HG03064 (cell line): ENCODE results near the gene TRAPPC4.
"Not testable (repeated sequence)": the region's sequence is repeated elsewhere in the genome, so short reads cannot be mapped to it uniquely, and the experiment has no call there.

Experiments
- ATAC-seq: cut with Tn5 transposase; IDR thresholded peaks from one replicate; pipeline ENCODE4 v1.9.1; 2021; ENCODE audit warnings: low read depth; ENCODE audit not compliant: unreplicated experiment

The TRAPPC4 gene

DNA sequence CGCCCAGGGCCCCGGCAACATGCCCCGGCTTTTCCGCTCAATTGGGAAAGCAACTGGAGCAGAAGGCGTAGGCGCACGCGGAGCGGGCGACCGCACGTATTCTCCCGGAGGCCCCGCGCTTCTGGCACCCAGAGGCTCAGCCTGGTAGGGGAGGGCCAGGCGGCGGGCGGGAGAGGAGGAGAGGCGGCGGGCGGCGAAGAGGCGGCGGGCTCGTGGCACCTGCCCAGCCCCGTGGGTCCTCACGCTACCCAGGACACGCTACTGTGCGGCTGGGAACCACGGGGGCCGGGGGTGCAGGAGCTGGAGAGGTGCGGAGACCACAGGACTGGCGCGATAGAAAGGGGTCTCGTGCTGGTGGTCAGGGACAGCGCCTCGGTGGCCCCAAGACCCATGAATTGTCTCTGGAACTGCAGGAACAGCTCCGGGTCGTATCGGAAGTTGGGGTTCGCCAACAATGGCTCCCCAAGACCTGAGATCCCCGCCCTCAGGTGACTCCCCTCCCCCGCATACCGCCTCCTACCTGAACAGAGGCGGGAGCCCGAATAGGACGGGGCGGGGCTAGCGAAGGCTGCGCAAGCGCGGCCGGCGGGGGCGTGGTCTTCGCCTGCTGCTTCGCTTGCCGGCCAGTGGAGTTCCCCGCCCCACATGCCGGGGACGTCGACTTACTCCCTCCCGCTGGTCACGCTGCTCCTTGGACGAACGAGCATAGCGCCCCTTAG lies 11.9 kb downstream of the TRAPPC4 start, which contains the start of gene SLC37A4:
SLC37A4 (minus strand) TSS at position 549 of the 719 bp plus-strand sequence.
- ATAC-seq = peak; percentile 79

DNA sequence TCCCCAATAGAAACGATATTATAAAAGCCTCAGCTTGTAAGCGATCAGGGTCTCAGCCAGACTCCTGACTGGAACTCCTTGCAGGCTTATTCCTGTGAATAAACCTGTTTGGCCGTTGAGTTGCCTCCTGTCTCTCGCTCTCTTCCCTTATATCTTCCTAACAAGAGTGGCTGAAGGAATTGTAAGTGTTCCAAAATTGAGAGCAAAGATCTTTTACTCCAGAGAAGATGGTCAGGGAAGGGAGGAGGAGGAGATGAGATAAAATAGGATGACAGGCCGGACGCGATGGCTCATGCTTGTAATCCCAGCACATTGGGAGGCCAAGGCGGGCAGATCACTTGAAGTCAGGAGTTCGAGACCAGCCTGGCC lies 13.3 kb downstream of the TRAPPC4 start:
- no peak for ATAC-seq

DNA sequence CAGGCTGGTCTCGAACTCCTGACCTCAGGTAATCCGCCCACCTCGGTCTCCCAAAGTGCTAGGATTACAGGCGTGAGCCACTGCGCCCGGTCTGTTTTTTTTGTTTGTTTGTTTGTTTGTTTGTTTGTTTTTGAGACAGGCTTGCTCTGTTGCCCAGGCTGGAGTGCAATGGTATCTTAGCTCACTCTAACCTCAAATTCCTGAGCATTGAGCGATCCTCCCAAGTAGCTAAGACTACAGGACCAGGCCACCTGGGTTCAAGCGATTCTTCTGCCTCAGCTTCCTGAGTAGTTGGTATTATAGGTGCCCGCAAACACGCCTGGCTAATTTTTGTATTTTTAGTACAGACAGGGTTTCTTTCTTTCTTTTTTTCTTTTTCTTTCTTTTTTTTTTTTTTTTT lies 14.9 kb downstream of the TRAPPC4 start:
- ATAC-seq = not testable (repeated sequence)

DNA sequence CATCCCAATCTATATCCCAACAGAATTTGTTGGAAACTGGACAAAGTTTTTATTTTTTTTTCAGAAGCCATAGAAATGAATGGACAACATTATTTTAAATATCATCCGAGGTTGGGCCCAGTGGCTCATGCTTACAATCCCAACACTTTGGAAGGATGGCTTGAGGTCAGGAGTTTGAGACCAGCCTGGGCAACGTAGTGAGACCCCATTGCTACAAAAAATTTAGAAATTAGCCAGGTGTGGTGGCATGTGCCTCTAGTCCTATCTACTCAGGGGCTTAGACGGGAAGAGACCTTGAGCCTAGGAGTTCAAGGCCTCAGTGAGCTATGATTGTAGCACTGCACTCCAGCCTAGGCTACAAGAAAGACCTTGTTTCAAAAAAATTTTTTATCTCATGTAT lies 16.2 kb downstream of the TRAPPC4 start:
- no peak for ATAC-seq

DNA sequence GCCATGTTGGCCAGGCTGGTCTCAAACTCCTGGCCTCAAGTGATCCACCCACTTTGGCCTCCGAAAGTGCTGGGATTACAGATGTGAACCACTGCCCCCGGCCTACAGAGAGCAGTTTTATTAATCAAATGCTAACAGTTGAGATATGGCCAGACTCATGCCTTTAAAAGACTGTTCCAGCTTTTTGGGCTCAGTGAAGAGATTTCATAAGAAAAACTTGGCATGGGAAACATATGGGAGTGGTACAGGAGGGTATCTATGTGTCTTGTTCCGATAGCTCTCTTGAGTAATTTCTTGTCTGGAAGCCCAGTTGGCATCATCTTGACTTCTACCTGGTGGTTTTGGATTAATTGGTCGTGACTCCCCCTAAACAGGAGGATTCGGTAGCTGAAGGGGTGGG lies 20.3 kb downstream of the TRAPPC4 start:
- ATAC-seq = no peak

DNA sequence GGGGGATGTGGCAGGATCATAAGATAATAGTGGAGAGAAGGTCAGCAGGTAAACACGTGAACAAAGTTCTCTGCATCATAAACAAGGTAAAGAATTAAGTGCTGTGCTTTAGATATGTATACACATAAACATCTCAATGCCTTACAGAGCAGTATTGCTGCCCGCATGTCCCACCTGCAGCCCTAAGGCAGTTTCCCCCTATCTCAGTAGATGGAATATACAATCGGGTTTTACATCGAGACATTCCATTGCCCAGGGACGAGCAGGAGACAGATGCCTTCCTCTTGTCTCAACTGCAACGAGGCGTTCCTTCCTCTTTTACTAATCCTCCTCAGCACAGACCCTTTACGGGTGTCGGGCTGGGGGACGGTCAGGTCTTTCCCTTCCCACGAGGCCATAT lies 20.9 kb downstream of the TRAPPC4 start:
- not testable (repeated sequence) for ATAC-seq

DNA sequence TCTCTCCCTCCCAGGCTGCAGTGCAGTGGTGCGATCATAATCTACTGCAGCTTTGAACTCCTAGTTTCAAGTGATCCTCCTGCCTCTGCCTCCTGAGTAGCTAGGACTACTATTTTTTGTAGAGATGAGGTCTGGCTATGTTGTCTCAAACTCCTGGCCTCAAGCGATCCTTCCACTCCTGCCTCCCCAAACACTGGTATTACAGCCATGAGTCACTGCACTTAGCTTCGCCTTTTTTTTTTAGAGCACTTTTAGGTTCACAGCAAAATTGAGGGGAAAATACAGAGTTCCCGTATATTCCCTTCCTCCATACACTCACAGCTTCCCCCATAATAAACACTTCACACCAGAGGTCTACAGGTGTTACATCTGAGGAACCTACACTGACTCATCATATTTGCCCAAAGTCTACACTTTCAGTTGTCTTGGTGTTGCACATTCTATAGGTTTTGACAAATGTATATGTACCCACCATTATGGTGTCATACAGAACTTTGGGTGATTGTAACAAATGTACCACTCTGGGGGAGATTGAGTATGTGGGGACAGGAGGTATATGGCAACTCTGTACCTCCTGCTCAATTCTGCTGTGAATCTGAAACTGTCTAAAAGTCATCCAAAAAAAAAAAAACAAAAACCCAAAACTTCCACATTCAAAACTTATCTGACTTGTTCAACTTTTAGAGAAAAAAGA lies 23.4 kb downstream of the TRAPPC4 start:
- no peak for ATAC-seq

DNA sequence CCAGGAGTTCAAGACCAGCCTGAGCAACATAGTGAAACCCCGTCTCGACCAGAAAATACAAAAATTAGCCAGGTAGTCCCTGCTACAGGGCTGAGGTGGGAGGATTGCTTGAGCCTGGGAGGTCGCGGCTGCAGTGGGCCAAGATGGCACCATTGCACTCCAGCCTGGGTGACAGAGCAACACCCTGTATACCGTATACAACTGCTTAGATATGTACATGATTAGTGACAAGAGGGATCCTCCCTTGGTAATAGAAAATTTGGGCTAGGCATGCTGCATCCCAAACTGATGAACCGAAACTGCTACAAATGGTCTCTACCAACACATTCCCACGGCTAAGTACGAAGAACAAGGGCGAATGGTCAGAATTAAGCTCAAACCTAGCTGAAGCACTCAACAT lies 24.4 kb downstream of the TRAPPC4 start:
- ATAC-seq = no peak

DNA sequence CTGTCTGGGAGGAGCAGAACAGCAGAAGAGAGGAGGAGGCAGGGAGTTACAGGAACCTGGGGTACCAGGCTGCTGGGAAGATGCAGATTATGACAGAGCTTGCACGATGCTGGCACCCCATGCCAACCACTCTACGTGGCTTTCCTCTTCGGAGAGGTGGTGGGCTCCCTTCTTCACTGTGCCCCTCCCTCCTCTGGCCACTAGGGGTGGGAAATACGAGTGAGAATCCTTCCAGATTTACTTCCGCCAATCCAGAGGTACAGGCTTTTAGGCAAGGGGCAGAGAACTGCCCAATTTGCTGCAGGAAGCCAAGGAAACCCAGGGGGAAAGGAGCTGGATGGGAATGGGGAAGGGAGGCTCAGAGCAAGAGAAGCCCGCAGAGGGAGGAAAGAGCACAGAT lies 26.1 kb downstream of the TRAPPC4 start:
- ATAC-seq = no peak

DNA sequence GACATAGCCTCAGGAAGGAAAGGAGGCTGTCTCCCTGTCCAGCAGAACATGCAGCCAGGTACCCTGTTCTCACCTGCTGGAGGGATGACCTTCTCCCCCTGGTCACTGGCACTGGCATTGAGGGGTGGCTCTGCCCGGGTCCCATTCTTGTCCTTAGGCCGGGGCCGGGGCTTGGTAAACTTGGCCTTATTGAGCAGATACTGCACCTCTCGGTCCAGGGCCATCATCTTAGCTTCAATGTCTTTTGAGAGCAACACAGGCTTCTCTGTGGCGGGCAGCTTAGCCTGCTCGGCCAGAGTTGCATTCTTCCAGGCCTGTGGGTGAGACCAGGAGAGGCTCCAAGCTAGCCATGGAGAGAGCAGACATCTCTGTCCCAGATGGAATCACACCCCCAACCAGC lies 27.9 kb downstream of the TRAPPC4 start:
- no peak for ATAC-seq

DNA sequence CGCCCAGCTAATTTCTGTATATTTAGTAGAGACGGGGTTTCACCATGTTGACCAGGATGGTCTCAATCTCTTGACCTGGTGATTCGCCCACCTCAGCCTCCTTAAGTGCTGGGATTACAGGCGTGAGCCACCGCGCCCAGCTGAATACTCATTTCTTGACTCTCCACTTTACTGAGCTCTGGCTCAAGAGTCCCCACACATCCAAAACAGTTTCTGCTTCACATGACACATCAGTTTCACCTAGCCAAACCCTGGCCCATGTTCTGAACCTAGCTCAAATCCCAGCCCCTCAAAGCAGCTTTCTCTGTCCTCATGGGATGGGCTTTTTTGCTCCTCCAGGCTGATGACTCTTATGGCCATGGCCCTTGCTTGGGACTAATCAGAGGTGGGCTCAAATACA lies 28.6 kb downstream of the TRAPPC4 start:
- no peak for ATAC-seq

DNA sequence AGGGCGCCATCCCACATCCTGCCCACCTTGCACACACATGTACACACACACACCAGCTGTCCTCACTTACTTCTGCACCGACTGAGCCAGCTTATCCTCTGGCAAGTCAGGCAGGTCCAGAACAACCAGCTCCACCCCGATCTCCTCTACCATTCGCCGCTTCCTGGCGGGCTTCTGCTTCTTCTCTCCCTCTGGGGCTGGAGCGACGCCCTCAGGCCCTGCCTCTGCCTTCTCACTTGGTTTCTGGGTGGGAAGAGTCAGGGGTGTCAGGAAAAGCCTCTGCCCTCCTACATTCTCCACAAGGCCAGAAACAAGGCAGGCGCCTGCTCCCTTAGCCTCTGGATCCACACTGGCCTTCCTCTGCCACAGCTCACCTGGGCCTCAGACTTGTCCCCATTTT lies 30.1 kb downstream of the TRAPPC4 start:
- no peak for ATAC-seq

DNA sequence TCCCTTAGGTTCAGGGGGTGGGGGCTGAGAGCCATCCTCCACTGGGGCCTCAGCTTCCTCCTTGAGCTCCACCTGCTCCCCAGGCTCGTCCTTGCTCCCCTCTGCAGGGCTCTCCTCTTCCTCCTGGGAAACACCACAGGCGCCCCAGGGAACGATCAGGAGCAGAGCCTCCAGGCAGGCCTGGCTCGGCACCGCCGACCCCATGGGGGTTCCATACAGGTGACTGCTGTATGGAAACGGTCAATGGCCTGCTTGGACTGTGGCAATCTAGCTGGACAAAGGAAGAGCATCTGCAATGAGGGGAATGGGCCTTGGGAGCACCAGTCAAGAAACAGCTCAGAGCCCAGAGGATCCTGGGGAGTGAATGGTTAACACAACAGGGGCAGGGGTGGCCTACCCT lies 30.5 kb downstream of the TRAPPC4 start:
- no peak for ATAC-seq

DNA sequence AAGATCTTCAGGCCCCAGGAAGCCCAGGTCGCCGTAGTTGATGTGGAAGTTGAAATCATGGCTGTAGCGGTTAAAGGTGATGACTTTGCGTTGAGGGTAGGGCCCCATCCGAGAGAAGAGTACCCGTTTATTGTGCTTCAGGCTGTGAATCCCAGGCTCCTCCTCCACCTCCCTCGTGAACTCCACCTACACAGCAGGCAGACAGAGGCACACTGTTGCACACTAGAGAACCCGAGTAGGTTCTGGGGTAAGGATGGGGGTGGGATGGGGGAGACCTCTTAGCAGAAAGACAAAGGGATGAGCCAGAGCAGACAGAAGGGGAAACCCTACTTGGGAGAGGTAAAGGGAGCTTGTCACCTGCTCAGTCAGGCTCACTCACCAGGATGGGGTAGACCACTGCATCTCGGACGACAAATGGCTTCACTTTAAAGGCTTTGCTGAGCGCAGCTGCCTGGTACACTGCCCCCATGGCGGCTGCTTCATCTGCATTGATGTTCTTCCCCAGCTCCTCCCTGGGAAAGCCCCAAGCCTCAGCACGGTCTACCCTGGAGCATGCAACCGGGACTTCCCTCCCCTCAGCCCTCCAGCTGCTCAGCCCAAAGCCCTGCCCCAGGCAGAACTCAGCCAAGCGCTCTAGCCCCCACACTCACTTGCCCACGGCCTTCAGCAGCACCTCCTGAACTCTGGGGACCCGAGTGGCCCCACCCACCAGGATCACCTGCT lies 33.0 kb downstream of the TRAPPC4 start:
- no peak for ATAC-seq

DNA sequence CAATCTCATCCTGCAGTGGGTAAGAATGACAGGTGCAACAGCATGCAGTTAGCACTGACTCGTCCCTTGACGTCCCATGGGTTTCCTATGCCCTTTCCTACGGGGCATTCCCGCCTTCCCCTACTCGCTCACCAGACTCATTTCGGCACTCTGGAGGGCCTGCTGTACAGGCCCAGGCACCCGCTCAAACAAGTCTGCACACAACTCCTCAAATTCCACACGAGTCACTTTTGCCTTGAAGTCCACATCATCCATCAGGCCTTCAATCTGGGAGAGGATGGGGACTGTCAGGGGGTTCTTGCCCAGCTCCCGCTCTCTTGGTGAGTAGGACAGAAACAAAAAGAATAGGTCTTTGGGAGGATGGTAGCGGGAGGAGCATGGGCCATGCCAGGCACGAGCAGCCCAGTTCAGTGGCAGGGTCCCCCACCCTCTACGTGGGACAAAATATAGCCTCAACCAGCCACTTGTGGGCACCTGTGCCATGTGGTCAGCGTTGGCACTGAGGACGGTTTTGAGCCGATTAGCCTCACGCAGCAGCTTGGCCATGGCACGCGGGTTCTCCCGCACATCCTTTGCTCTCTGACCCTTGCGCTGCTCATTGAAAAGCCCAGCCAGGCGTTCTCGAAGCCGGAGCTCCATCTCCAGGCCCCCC lies 33.7 kb downstream of the TRAPPC4 start:
- ATAC-seq = no peak

DNA sequence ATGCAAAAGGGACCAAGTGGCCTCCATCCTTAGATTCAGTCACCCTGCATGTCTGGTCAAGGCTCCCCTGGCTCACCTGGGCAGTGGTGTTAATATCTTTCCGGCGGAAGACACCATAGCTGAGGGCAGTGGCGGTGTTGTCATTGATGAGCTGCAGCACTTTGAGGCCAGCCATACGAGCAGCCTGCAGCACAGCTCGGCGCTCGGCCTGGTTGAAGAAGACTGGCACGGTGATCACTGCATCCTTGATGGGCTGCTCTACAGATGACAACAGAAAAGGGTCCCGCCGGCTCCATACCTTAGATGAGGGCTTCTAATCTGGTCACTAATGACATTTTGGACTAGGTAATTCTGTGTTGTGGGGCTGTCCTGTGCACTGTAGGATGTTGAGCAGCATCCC lies 35.9 kb downstream of the TRAPPC4 start:
- ATAC-seq = no peak

DNA sequence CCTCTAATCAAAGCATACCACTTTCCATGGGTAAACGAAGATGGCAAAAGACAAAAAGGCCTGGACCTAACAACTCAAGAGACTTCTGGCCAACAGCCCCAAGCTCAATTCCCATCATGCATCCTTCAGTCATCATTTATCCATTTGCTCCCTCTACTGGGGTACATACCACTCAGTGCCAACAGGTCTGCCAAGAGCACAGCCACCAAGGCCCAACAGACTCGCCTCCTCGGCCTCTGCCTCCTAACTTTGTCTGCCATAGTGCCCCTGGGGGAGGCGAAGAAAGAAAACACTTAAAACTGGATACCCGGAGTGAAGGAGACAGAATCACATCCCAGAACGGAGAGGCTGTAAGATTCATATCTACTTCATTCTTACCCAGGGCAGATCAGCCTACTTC lies 37.3 kb downstream of the TRAPPC4 start:
- no peak for ATAC-seq

DNA sequence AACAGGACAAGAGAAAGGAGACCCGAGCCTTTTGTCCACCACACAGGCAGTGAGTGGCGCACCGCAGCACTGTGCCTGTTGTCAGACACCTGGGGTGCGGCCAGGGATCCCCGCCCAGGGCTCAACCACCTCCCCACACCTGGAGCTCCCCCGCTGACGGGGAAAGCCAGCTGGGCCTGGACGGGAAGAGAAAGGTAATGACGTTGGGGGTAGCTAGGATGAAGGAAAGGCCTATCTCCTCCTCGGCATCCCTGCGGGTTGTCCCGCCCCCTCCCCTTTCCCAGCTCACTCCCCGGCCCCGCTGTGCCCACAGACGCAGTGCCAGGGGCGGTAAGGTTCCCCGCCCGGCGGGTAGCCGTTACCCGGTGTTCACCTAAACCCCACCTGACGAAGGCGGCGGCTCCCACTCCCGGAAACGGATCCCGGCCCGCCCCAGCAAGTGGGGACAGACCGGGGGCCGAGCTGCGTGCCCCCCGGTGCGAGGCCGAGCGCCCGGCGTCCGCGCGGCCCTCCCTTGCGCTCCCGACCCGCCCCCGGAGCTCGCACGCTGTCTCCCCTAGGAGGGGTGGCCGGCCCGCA lies 37.9 kb downstream of the TRAPPC4 start:
- peak; percentile 11 for ATAC-seq

DNA sequence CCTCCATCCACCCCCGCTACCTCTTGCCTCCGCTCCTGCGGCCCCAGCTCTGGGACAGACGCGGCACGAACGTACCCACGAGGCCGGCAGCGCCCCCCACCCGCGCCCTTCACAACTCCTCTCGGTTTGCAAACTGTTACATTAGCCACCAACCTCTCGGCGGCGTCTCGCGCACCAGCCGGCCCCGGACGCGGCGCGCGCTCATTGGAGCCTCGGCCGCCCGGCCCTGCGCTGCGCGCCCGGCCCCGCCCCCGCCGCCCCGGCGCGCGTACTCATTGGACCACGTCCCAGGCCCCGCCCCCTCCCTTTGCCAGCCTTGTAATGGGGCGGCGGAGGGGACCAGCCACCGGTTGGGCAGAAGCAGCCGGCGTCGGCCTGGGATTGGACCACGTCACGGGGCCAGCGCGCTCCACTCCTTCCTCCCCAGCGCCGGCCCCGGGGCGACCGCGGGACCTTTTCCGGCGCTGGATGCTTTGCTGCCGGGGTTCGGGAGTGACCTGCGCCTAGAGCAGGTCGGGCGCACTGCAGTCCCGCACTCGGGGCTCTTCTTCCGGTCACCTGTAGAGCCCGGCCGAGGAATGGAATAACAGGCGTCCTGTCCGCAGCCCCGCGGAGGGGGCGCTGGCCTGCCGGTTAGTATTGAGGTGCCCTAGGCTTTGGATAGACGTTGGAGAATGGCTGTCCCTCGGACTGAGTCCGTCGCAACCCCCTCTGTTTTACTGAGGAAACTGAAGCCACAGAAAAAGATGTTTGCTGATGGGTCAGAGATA lies 38.6 kb downstream of the TRAPPC4 start, which contains the start of gene HYOU1:
HYOU1 (minus strand) TSS at position 206 of the 770 bp plus-strand sequence. CDS start 1,045 bp downstream, outside the sequence.
- peak; percentile 90 for ATAC-seq

DNA sequence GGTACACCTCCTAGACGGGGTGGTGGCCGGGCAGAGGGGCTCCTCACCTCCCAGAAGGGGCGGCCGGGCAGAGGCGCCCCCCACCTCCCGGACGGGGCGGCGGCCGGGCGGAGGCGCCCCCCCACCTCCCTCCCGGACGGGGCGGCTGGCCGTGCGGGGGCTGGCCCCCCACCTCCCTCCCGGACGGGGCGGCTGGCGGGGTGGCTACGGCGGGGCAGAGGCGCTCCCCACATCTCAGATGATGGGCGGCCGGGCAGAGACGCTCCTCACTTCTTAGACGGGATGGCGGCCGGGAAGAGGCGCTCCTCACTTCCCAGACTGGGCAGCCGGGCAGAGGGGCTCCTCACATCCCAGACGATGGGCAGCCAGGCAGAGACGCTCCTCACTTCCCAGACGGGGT lies 40.6 kb downstream of the TRAPPC4 start:
- ATAC-seq = not testable (repeated sequence)
